ENCODE results near the gene ASIC3.
A peak's percentile ranks its signal among the peaks of the same experiment; 100 is the strongest.
"Not testable (repeated sequence)": the region's sequence is repeated elsewhere in the genome, so short reads cannot be mapped to it uniquely, and the experiment has no call there.

Gene ASIC3

DNA sequence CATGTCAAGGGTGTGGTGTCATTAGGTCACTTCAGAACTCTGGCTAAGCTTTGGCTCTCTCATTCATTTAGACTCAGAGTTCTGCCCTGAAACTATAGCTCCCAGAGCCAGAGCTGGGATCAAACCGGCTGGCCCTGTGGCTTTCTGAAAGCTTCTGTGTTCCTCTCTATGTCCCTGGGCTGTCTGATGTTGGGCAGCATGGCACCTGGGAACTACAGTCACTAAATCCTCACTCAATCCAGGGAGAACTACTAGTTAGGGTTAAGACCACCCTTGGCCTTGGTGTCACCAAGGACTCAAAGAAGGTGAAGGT is 37.3 kb upstream of the ASIC3 start:
- no peaks in the 10 kb centered on the region for H3K9me3 Mint-ChIP-seq
- H3K4me3 Mint-ChIP-seq: peak overlapping the region; percentile 57
- peak overlapping the region; percentile 79 for H3K27ac Mint-ChIP-seq
- no peaks in the 10 kb centered on the region for H3K36me3 Mint-ChIP-seq
- H3K4me1 Mint-ChIP-seq: peaks cover 76% of the 10 kb centered on the region
- no peaks in the 10 kb centered on the region for H3K27me3 Mint-ChIP-seq

DNA sequence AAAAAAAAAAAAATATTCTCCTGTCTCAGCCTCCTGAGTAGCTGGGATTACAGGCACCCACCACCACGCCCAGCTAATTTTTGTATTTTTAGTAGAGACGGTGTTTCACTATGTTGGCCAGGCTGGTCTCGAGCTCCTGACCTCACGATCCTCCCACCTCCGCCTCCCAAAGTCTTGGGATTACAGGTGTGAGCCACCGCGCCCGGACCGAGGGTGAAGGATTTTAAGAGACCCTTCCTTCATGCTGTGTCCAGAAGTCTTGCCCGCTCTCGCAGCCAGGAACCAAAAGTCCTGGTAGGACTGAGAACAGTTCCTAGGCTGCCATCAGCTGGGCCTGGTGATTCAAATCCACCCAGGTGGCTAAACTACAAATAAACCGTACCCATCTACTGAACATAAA is 36.7 kb upstream of the ASIC3 start:
- peak overlapping the region; percentile 8 for H3K4me3 Mint-ChIP-seq
- H3K36me3 Mint-ChIP-seq: not testable (repeated sequence)

DNA sequence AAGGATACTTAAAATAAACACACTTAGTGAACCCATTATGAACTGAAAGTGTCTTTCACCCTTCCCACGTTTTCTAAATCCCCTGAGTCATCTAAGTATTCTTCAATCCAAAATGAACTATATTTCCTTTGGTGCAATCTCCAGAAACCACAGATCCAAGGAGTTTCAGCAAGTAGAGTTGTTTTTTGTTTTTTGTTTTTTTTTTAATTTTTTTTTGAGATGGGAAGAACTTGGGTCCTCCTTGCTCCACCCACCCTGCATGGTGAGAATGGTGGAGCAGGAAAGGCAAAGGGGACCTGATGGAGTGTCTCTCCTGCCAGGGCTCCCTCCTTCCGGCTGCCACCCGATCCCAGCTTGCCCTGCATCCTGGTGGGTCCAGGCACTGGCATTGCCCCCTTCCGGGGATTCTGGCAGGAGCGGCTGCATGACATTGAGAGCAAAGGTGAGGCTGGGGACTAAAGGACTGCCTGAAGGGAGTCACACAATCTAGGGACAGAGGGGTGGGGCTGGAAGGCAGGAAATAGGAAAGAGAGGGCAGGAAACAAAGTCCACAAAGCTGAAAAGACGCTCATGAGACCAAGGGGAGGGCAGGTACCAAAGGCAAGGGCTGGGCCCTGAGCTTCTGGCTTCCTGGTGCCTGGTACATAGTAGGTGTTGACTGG is 36.2 kb upstream of the ASIC3 start:
- H3K4me3 Mint-ChIP-seq: peak overlapping the region; percentile 51
- no peaks in the 10 kb centered on the region for H3K27me3 Mint-ChIP-seq
- H3K36me3 Mint-ChIP-seq: no peaks in the 10 kb centered on the region
- H3K9me3 Mint-ChIP-seq: no peaks in the 10 kb centered on the region
- H3K4me1 Mint-ChIP-seq: peaks cover 82% of the 10 kb centered on the region
- peak overlapping the region; percentile 66 for H3K27ac Mint-ChIP-seq

More for the DNA sequence above, 36.7 kb upstream of the ASIC3 start:
- H3K9me3 Mint-ChIP-seq, H3K27me3 Mint-ChIP-seq: not testable (repeated sequence)
- Mint-ChIP-seq H3K4me1 (peaks cover 79% of the 10 kb centered on the region), H3K27ac (peak overlapping the region; percentile 66)

DNA sequence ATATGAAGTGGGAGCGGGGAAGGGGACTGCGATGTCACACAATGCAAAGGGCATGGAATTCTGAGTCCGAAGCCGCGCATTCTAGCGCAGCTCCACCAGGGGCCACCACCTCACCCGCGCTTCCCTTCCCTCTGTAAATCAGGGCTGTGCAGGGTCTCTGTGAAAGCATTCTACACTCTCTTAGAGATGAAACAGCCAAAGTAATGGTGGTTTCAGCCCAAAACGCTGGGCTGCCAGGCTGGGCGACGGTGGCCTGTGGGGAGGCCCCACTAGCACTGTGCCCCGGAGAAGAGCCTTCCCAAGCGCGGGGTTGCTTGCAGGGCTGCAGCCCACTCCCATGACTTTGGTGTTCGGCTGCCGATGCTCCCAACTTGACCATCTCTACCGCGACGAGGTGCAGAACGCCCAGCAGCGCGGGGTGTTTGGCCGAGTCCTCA is 35.4 kb upstream of the ASIC3 start:
- Mint-ChIP-seq H3K4me3 (peak overlapping the region; percentile 51), H3K27me3 (no peaks in the 10 kb centered on the region), H3K4me1 (peaks cover 82% of the 10 kb centered on the region), H3K36me3 (no peaks in the 10 kb centered on the region), H3K27ac (no peak overlapping the region), H3K9me3 (no peaks in the 10 kb centered on the region)

DNA sequence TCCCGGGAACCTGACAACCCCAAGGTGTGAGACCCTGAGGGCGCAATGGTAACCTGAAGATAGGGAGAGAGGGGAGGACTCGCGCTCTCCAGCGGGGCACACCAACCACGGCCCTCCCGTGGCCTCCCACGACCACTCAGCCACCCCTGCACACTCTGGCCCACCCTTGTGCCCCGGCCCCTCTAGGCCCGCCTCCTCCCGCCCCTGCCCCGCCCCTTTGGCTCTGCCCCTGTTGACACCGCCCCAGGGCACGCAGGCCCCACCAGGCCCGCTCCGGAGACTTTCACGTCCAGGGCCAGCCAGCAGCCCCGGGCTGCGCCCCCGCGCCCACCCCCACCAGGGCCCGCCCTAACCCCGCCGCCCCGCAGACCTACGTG is 35.0 kb upstream of the ASIC3 start:
- no peaks in the 10 kb centered on the region for H3K36me3 Mint-ChIP-seq
- no peaks in the 10 kb centered on the region for H3K27me3 Mint-ChIP-seq
- no peaks in the 10 kb centered on the region for H3K9me3 Mint-ChIP-seq
- peak overlapping the region; percentile 93 for H3K4me3 Mint-ChIP-seq
- H3K4me1 Mint-ChIP-seq: peaks cover 82% of the 10 kb centered on the region
- H3K27ac Mint-ChIP-seq: peak overlapping the region; percentile 98

DNA sequence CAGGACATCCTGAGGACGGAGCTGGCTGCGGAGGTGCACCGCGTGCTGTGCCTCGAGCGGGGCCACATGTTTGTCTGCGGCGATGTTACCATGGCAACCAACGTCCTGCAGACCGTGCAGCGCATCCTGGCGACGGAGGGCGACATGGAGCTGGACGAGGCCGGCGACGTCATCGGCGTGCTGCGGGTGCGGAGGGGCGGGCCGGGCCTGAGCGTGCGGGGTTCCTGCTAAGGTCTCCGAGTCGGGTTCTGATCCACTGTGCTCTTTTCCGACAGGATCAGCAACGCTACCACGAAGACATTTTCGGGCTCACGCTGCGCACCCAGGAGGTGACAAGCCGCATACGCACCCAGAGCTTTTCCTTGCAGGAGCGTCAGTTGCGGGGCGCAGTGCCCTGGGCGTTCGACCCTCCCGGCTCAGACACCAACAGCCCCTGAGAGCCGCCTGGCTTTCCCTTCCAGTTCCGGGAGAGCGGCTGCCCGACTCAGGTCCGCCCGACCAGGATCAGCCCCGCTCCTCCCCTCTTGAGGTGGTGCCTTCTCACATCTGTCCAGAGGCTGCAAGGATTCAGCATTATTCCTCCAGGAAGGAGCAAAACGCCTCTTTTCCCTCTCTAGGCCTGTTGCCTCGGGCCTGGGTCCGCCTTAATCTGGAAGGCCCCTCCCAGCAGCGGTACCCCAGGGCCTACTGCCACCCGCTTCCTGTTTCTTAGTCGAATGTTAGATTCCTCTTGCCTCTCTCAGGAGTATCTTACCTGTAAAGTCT is 34.4 kb upstream of the ASIC3 start:
- Mint-ChIP-seq H3K36me3 (no peaks in the 10 kb centered on the region), H3K9me3 (no peaks in the 10 kb centered on the region), H3K27ac (peak overlapping the region; percentile 98), H3K27me3 (no peaks in the 10 kb centered on the region), H3K4me3 (peak overlapping the region; percentile 93), H3K4me1 (peaks cover 80% of the 10 kb centered on the region)

DNA sequence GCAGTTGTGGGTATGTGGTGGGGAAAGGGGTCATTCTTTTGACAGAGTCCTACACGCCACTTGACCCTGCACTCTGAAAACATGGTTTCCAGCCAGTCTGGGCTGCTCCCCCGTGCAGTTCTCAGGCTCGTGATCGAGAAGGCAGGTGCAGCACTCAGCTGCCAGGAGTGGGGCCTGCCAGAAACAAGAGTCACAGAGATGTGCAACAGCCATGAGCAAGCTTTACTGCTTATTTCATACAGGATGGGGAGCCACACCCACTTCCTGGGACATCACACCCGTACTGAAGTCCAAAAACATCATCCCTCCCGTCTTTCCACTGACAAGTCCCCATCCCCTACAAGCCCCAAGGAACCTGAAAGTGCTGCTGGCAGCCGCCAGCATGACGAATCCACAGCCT is 33.4 kb upstream of the ASIC3 start:
- Mint-ChIP-seq H3K9me3 (no peaks in the 10 kb centered on the region), H3K36me3 (no peaks in the 10 kb centered on the region), H3K4me1 (peaks cover 82% of the 10 kb centered on the region), H3K27me3 (no peaks in the 10 kb centered on the region), H3K27ac (peak overlapping the region; percentile 82), H3K4me3 (peak overlapping the region; percentile 93)

DNA sequence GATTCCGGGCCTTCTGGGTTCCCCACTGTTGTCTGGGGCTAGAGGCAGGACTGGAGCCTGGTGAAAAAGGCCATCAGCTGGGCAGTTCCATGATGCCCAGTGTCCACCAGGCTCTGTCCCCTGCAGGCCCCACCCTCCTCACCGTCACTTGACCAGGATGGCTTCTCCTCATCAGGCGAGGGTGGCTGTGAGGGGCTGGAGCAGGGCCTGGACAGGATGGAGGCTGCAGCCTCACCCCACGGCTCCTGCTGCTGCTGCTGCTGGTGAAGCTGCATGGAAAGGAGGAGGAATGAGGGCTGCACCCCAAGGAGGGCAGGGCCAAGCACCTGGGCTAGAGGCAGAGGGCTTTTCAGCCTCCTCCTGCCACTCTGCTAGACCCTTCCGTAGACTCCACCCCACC is 32.4 kb upstream of the ASIC3 start:
- H3K27me3 Mint-ChIP-seq: no peaks in the 10 kb centered on the region

DNA sequence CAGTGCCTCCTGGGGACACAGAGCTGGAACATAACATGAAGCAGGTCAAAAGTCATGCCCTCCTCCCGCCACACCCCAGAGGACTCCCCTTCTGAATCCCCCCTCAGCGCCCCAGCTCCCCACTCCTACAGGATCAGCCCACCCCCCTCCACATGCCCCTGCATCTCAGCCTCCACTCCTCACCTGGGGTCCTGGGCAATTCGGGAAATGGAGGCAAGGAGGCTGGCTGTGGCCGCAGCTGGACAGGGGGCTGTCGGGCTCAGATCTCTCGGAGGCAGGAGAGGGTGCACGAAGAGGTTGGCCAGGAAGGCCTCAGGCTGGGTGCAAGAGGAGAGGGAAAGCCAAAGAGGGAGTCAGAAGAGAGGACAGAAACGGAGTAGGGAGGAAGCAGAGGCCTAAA is 31.8 kb upstream of the ASIC3 start:
- Mint-ChIP-seq H3K4me1 (peaks cover 67% of the 10 kb centered on the region), H3K27me3 (no peaks in the 10 kb centered on the region), H3K27ac (peak overlapping the region; percentile 46), H3K4me3 (no peak overlapping the region), H3K9me3 (no peaks in the 10 kb centered on the region), H3K36me3 (no peaks in the 10 kb centered on the region)

More for the DNA sequence above, 32.4 kb upstream of the ASIC3 start:
- Mint-ChIP-seq H3K4me3 (no peak overlapping the region), H3K9me3 (no peaks in the 10 kb centered on the region), H3K4me1 (peaks cover 72% of the 10 kb centered on the region), H3K27ac (no peak overlapping the region), H3K36me3 (no peaks in the 10 kb centered on the region)

DNA sequence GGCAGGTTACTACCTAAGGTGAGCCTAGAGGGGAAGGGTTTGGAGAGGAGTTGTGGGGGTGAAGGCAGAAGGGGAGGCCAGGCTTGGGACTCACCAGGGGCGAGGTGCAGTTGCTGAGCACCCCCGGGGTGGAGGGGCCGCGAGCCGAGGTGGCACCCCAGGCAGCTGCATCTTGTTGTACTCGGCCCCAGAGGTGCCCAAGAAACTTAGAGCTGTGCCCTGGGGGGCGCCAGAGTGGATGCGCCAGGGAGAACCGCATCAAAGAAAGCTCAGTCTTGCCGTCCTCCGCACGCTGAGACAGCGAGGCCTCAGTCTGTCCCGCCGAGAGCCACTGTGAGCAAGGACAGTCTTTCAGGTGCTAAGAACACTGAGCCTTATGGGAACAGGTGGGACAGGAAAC is 31.4 kb upstream of the ASIC3 start:
- peak overlapping the region; percentile 87 for H3K4me3 Mint-ChIP-seq
- H3K27me3 Mint-ChIP-seq: no peaks in the 10 kb centered on the region
- no peaks in the 10 kb centered on the region for H3K36me3 Mint-ChIP-seq
- peak overlapping the region; percentile 46 for H3K27ac Mint-ChIP-seq
- peaks cover 63% of the 10 kb centered on the region for H3K4me1 Mint-ChIP-seq
- no peaks in the 10 kb centered on the region for H3K9me3 Mint-ChIP-seq

DNA sequence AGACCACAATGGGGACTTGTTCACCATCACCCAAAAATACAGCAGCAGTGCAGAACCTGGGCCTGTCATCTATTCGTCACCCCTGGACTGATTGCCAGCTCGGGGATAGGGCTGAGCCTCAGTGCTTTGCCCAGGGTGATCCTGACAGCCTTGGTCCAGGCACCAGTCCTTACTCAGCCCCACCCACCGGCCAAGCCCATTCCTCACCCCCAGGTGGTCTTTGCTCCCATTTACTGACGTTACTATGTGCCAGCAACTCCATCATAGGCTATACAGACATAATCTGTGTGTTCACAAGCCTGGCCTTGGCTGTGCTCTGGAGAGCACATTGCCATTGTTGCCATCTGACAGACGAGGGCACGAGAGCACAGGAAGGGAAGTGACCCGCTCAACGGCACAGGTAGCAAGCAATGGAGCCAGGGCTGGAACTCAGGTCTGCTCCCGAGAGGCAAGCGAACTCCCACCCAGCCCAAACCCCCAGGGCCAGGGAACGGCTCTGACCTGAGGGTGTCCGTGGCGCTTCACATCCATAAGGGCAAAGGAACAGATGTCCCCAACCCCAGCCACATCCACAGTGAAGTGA is 30.9 kb upstream of the ASIC3 start:
- Mint-ChIP-seq H3K27me3 (no peaks in the 10 kb centered on the region), H3K27ac (peak overlapping the region; percentile 68)

DNA sequence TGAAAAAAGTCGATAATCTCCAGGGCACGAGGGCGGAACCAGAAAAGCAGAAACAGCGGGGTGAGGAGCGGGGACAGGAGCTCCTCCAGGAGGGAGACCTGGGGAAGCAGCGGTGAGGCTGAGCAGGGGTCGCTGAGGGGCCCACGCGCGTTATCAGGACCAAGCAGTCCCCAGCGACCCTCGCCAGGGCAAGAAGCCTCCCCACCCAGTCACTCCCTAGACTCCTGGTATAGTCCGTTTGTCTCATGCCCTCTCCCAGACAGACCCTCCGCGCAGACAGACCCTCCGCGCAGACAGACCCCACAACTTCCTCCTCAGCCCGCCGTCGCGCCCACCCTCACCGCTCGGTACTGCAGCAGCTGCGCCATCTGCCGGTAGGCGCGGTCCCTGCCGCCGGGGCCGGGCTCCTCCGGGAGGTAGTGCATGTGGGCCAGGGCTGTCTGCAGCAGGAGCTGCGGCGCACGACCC is 30.3 kb upstream of the ASIC3 start:
- peak overlapping the region; percentile 87 for H3K4me3 Mint-ChIP-seq
- no peaks in the 10 kb centered on the region for H3K27me3 Mint-ChIP-seq
- peak overlapping the region; percentile 95 for H3K27ac Mint-ChIP-seq
- no peaks in the 10 kb centered on the region for H3K9me3 Mint-ChIP-seq
- H3K36me3 Mint-ChIP-seq: no peaks in the 10 kb centered on the region
- H3K4me1 Mint-ChIP-seq: peaks cover 52% of the 10 kb centered on the region

More for the DNA sequence above, 30.9 kb upstream of the ASIC3 start:
- Mint-ChIP-seq H3K4me3 (peak overlapping the region; percentile 87), H3K4me1 (peaks cover 58% of the 10 kb centered on the region), H3K9me3 (no peaks in the 10 kb centered on the region), H3K36me3 (no peaks in the 10 kb centered on the region)

DNA sequence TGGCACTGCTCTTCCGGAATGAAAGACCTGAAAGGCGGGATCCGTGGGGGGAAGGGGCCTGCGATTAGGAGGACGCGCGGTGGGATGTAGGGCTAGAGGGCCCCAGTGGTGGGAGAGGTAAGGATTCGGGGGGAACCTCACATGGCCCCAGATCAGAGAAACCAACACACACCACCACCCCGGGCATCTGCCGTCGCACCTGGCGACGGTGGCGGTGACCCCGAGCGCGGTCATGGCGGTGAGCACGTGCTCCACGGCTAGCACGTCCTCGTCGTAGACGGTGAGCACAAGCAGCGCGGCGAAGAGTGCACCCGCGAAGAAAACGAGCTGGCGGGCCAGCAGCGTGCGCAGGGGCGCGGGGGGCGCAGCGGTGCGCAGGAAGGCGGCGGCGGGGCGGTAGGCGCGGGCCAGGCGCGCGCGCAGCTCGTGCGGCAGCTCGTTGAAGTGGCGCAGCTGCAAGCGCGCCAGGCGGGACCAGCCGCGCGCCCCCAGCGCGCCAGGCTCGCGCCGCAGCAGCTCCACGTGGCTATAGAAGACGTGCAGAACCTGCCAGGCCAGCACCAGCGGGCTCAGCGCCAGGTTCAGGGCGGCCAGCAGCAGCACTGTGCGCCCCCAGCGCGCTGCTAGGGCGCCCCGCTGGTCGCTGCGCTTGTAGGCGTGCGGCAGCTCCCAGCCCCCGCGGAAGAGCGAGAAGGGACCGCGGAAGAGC is 29.8 kb upstream of the ASIC3 start:
- H3K4me1 Mint-ChIP-seq: peaks cover 52% of the 10 kb centered on the region
- no peaks in the 10 kb centered on the region for H3K27me3 Mint-ChIP-seq
- H3K4me3 Mint-ChIP-seq: peak overlapping the region; percentile 87
- H3K9me3 Mint-ChIP-seq: no peaks in the 10 kb centered on the region
- H3K27ac Mint-ChIP-seq: peak overlapping the region; percentile 95
- no peaks in the 10 kb centered on the region for H3K36me3 Mint-ChIP-seq

DNA sequence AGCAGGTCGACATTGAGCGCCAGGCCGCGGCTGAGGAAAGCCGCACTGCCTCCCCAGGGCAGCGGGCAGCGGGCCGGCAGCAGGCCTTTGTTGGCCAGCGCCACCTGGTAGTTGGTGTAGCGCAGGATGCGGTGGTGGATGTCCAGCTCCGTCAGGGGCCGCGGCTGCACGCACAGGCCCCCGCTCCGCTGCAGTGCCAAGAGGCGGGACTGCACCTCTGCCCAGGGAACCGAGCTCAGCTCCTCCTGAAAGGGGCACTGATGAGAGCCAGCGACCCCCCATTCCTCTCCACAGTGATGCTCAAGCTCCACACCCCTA is 29.2 kb upstream of the ASIC3 start:
- H3K27ac Mint-ChIP-seq: no peak overlapping the region
- peaks cover 48% of the 10 kb centered on the region for H3K4me1 Mint-ChIP-seq
- H3K9me3 Mint-ChIP-seq: no peaks in the 10 kb centered on the region
- no peaks in the 10 kb centered on the region for H3K27me3 Mint-ChIP-seq
- peak overlapping the region; percentile 76 for H3K4me3 Mint-ChIP-seq
- H3K36me3 Mint-ChIP-seq: no peaks in the 10 kb centered on the region

DNA sequence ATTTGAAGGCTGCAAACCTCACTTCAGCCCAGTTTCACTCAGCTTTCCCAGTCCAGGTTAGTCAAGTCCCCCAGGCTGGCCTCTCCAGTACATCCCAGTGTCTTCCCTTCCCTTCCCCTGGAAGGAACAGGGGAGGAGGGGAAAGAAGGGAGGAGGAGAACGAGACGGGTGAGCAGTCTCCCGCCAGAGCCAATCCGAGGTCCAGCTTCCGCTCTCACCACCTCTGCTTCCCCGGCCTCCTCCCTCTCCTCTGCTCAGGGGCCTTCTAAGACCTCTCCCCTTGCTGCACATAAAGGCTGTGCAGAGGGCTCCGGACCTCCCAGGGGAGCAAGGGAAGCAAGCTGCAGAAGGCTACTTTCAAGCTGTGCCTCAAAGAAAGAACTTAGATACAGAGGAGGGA is 28.1 kb upstream of the ASIC3 start:
- no peaks in the 10 kb centered on the region for H3K36me3 Mint-ChIP-seq
- H3K27ac Mint-ChIP-seq: no peak overlapping the region
- no peak overlapping the region for H3K4me3 Mint-ChIP-seq
- H3K27me3 Mint-ChIP-seq: no peaks in the 10 kb centered on the region
- no peaks in the 10 kb centered on the region for H3K9me3 Mint-ChIP-seq
- peaks cover 36% of the 10 kb centered on the region for H3K4me1 Mint-ChIP-seq

DNA sequence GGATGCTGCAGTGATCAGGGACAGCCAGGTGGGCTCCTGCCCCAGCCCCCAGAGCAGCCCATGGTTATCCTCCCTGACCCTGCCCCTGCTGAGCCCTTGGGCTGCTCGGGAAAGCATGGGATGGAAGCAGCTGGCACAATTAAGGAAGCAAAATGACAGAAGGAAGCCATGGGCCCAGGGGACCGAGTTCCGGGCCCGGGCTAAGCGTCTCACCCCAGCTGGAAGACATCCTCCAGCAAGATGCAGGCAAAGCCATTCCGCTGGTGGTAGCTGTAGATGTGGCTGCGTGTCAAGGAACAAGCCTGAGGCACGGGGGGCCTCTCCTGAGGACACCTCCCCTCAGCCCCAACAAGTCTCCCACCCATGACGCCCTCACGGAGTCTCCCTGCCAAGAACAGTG is 25.1 kb upstream of the ASIC3 start:
- H3K27me3 Mint-ChIP-seq: no peaks in the 10 kb centered on the region
- H3K9me3 Mint-ChIP-seq: no peaks in the 10 kb centered on the region
- no peak overlapping the region for H3K4me3 Mint-ChIP-seq
- H3K27ac Mint-ChIP-seq: no peak overlapping the region
- peaks cover 16% of the 10 kb centered on the region for H3K4me1 Mint-ChIP-seq
- H3K36me3 Mint-ChIP-seq: no peaks in the 10 kb centered on the region
